Peyer's patch (tissue), 4 donors: ENCODE results near the gene FMNL2.

Source experiments
- CTCF ChIP-seq, 6 experiments: fragments of 450-650 bp in 4 of 6; fragments of 200-600 bp in 2 of 6; sonication (generic) in 1 of 6; IDR thresholded peaks; one replicate each; pipeline ENCODE4 v1.5.1; 2017 to 2019; ENCODE audit warnings: antibody characterized with exemption in 6 of 6, mild to moderate bottlenecking in 3 of 6, moderate library complexity in 1 of 6
- POLR2A ChIP-seq, 2 donors: fragments of 450-650 bp; IDR thresholded peaks; one replicate each; pipeline ENCODE4 v1.5.1; 2017; ENCODE audit warnings: antibody characterized with exemption in 2 of 2, mild to moderate bottlenecking in 2 of 2, moderate library complexity in 2 of 2

- TF ChIP-seq CTCF (IDR thresholded peaks at IDR 0.05), result no peak
- no peak for TF ChIP-seq POLR2A (IDR thresholded peaks at IDR 0.05)
These were observed 71.3 kb downstream of the FMNL2 start for GRCh38 chr2:152406119-152406835.
